HG03060 (cell line): ENCODE data around the gene DRC3.

ENCODE experiments used
- ATAC-seq: cut with Tn5 transposase; IDR thresholded peaks from one replicate; pipeline ENCODE4 v1.9.1; 2021; ENCODE audit warnings: low read depth, moderate number of reproducible peaks; ENCODE audit not compliant: unreplicated experiment

The DRC3 gene

GRCh38 chr17:18015593-18015992, 42.9 kb downstream of the DRC3 start:
- no peak for ATAC-seq

- ATAC-seq, result no peak
Observed at GRCh38 chr17:18016426-18016825, 43.8 kb downstream of the DRC3 start.

- ATAC-seq, result no peak
Observed at GRCh38 chr17:18017958-18018357, 45.3 kb downstream of the DRC3 start.

GRCh38 chr17:18018411-18018921, 45.8 kb downstream of the DRC3 start:
- ATAC-seq, result no peak

DNA sequence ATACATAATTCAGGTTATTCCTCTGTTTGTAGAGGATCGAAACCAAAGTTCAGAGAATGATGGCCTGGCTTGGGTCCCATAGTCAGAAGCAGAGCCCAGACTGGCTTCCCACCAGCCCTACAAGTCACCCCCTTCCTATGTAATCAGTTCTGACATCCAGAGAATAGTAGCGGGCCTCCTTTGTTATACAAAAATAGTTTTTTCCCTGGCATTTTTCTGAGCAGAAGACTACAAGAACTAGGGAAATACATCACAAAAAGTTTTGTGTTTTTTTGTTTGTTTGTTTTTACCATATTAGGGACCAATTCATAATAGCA, 47.1 kb downstream of the DRC3 start:
- no peak for ATAC-seq

GRCh38 chr17:18020971-18021370, 48.3 kb downstream of the DRC3 start:
- ATAC-seq, result no peak

- ATAC-seq, result no peak
Observed at GRCh38 chr17:18021372-18021771, 48.7 kb downstream of the DRC3 start.

DNA sequence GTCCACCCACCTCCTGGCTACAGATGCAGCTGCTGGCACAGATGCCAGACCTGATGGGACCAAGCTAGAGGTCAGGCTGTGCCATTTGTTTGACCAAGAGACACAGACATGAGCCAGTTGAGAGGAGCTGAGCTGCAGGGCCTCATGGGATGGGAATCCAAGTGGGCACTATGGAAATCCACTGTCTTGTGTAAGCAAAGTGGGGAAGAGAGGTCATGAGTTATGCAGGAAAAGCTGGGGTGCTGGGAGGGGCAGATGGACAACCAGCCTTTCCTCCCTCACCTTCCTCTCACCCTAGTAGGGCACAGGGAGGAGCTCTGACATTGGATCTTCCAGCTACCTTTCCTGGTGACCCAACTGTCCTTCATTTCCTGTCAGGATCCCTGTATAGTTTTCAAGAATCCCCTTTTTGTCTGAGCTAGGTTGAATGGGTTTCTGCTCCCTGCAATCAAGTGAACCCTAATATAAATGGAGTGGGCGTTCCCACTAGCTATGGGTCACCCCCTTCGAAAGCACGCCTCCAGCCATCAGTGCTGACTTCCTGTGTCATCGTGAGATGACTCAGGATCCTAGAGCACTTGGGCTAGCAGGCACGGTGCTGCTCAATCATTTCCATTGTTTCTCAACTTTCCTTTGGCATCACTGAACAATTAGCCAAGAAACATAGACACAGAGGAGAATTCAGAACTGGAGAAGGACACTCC, 52.7 kb downstream of the DRC3 start:
- no peak for ATAC-seq

DNA sequence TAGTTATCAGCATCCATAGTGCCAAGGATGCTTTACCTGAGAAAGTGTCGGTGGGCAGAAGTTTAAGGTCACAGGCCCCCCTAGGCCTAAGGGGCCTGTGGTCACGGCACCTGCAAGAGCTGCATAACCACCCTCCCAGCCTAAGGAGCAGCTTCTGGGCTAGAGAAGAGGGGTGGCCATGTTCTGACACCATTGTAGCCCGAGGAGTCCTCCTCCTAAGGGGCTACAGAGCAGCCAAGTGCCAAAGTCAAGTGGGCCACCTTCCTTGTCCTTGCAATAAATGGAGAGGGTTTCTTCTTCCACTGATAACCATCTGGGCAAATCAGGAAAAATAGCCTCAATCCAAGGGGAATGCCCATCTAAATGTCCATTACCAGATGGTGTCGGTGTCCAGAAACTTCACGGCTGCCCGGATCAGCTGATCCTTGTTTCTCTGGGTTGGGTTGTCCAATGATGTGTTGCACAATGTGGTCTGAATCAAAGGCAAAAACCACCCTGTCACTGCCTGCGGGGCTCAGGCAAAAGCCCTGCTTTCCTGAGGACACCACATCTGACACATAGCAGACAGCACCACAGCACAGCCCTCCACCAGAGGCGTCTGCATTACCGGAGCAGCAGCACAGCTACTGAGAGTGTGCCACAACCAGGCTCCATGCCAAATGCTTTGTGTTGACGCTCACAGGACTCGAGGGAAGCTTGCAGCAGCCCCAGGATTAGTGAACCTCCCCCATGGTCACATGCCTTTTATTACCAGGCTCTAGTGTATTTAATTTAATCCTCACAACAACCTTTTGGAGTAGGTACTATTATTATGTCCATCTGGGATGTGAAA, 53.5 kb downstream of the DRC3 start:
- no peak for ATAC-seq

- ATAC-seq, result no peak
Observed at GRCh38 chr17:18027280-18027679, 54.6 kb downstream of the DRC3 start.

DNA sequence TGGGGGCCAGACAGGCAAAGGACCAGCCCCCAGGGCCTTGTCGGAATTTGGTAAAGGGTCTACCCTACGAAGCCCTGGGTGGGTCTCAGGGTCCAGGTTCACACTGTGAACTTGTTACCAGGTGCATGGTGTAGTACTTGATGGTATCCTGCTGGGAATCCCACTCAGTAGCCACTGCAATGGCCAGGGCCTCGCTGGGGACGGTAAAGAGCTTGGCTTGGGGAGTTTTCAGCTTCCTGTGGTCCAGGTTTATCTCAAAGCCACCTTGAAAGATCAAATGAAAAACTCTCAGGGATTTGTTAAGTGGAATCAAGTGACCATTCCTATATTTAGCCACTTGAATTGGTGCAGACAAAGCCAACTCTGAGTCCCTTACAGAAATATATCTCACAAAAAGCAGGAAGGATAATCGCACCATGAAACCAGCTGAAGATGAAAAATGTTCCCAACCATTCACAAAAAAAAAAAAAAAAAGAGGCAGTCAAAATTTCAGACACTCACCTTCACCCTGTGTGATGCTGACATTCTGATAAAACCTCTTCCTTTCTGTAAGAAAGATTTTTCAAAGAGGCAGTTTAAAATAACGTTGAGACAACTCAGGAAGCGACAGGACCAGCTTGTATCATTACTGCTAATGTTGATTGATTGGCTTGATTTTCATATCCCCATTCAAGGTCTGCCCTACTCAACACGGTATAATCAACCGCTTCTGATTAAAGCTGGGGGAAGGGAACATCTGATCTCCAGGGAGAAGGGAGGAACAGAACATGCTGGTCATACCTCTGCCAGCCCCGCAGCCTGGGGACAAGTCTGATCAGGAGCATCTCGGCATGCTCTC, 55.7 kb downstream of the DRC3 start:
- ATAC-seq, result no peak

- no peak for ATAC-seq
Observed at GRCh38 chr17:18028952-18029540, 56.4 kb downstream of the DRC3 start.

- no peak for ATAC-seq
Observed at GRCh38 chr17:18031955-18032354, 59.3 kb downstream of the DRC3 start.

- no peak for ATAC-seq
Observed at GRCh38 chr17:18033442-18034099, 60.9 kb downstream of the DRC3 start.

- no peak for ATAC-seq
Observed at GRCh38 chr17:18035704-18036103, 63.0 kb downstream of the DRC3 start.

DNA sequence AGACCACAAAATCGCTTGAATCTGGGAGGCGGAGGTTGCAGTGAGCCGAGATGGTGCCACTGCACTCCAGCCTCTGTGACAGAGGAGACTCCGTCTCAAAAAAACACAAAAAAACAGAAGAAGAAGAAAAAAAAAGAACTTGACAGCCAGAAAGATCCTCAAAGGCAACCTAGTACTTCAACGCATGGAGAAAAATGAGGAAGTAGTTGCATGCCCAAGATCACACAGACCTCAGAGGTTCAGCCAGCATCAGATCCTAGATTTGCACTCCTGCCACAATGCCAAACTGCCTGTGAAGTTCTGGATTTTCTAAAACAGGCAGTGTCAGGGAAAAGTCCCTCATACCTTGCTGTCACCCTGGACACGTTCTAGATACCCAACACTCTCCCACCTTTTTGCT, 64.8 kb downstream of the DRC3 start:
- ATAC-seq, result no peak

DNA sequence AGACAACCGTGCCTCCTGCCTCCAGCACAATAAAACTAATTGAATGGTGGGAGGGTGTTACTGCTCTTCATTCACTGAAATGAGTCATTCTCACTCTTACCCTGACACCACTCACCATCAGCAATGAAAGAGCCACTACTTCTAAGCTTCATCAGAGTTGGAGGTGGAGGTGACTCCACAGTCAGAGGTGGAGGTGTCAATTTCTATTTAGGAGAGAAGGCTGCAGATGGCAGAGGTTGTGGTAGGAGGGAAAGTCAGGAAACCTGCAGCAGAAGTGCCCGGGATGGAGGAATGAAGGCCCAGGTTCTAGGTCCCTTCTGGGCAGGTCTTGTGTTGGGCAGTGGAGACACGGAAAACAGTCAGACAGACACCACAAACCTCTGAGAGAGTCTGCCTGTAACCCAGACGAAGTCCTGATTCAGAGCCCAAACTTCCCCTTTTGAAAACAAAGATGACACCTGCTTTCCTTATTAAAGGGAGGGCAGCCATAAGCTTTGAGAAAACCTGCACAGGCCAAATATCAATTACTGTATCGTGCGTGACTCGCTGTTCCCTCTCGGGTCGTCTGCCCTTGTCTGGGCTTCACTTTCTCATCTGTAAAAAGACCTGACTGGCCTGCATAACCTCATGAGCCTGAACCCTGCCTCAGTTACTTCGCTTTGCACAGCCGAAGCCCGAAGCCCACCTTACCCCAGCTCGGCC, 65.6 kb downstream of the DRC3 start:
- no peak for ATAC-seq

DNA sequence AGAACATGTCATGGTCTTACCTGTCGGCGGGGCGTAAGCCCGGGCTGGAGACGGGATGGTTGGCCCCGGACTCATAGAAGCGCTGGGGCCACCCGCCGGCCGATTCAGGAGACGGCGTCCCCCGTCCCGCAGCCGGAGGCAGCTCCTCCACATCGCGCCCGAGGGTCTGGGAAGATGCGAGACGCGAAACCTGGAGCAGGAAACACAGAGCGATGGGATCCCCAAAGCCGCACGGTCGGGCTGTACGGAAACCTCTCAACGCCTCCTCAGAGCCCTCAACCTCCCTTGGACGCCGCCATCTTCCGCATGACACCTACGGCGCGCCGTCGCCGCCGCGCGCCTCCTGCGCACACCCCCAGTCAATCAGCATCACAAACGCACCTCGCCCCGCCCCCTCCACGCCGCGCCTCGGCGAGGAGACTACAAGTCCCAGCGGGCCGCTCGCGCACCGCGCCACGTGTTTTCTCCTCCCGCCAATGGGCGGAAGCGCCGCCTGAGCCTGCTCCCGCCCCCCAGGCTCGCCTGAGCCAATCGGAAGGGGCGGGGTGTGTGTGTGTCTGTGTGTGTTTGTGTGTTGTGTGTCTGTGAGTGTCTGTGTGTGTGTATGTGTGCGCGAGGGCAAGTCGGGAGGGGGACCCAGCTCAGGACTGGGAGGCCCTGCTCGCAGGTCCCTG, 66.3 kb downstream of the DRC3 start, which contains the start of the genes ATPAF2 and GID4:
ATPAF2 (minus strand) TSS at position 308 of the 674 bp plus-strand sequence; CDS start at position 153, 155 bp downstream.
GID4 (plus strand) TSS at position 548 of the 674 bp plus-strand sequence; CDS start at position 605, 57 bp downstream.
- peak; percentile 78 for ATAC-seq
